Neural progenitor cell (in vitro differentiated cells): ENCODE measurements around the gene SHROOM4.

Source experiments
- CTCF ChIP-seq: fragments of 200-600 bp; sonication (generic); IDR thresholded peaks from 2 replicates; pipeline ENCODE4 v1.5.1; 2017; ENCODE audit warnings: antibody characterized with exemption, mild to moderate bottlenecking
- EZH2 ChIP-seq: fragments of 200-600 bp; sonication (generic); IDR thresholded peaks from 2 replicates; pipeline ENCODE4 v1.6.1; 2017; ENCODE audit warnings: antibody characterized with exemption, mild to moderate bottlenecking, moderate library complexity
- EZH2phosphoT487 ChIP-seq: fragments of 200-600 bp; sonication (generic); IDR thresholded peaks from 2 replicates; pipeline ENCODE4 v1.6.1; 2017; ENCODE audit warnings: antibody characterized with exemption

DNA sequence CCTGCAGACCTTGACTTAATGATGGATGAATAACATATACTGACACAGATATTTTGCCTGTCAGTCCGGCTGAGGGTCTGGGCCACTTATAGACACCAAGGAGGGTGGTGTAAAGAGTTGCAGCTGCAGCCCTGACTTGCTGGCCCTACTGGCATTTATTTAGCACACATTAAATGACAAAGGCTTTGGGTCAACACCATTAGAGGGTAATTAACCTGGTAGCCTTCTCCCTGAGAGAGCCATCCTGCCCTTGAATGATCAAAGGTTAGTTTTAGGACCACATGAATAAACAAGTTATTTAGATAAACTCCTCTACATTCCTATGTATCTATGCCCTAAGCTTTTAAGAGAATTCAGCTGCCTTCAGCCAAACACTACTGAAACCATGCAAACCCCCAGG lies 232.6 kb downstream of the SHROOM4 start:
- TF ChIP-seq CTCF (no peak), EZH2 (no peak), EZH2phosphoT487 (no peak)
